Suppressor macrophage treated with lipopolysaccharide for 1 hour (primary cell): ENCODE measurements around the gene NCOA5.
"Not testable (repeated sequence)": the region's sequence is repeated elsewhere in the genome, so short reads cannot be mapped to it uniquely, and the experiment has no call there.

Experiments
- DNase-seq, 3 donors: peaks; one replicate each; pipeline ENCODE4 v3.0.0-alpha.2; 2020 to 2022

The NCOA5 gene

GRCh38 chr20:46120136-46120535, 30.4 kb upstream of the NCOA5 start:
- no peak for DNase-seq

DNA sequence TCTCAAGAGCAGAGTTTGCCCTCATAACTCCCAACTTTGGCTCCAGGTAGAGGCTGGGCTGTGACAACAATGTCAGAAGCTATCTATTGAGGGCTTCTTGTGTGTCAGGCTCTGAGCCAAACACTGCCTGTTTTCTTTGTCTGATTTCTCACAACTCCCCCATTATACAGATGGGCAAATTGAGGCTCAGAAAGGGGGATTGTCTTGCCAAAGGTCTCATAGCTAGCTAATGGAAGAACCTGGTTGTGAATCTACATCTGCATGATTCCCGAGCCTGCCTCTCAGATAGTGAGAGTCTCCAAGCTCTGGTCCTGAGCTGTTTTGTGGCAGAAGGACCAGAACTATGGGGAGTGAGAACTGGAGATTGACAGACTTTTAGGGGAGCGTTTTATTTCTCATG, 29.8 kb upstream of the NCOA5 start:
- no peak for DNase-seq

GRCh38 chr20:46119028-46119546, 29.3 kb upstream of the NCOA5 start:
- DNase-seq, result peak; percentile 68 to 84 (median 73)

GRCh38 chr20:46118481-46119020, 28.8 kb upstream of the NCOA5 start:
- DNase-seq, result peak in 2 of 3 donors; percentile 56 to 62

DNA sequence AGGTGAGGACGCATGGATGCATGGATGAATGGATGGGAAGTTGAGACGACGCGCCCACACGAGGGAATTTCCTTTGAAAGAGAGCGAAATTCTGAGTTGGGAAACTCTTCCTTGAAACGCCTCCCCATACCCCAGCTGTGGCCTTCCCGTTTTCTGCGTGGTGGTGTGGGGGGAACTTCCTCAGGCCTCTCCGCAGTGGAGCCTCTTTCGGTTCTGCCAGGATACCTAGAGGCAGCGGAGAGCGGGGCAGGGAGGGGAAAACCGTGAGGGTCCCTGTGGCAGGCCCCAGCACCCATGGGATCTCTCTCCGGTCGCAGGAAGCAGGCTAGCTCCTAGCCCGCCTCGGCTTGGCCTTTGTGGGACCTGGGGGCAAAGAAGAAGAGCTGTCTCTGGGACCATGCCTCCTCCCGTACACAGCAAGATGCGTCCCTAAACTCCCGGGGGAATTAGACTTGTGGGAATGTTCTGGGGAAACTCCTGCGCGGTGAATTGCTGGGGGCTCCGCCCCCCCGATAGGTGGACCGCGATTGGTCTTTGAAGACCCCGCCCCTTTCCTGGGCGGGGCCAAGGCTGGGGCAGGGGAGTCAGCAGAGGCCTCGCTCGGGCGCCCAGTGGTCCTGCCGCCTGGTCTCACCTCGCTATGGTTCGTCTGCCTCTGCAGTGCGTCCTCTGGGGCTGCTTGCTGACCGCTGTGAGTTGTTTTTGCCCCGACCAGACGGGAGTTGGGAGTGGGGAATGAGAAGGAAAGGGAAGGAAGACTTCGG, 28.1 kb upstream of the NCOA5 start, which contains the start of gene CD40:
Gene CD40, plus strand, starts transcription at position 611 of the 764 bp plus-strand sequence. Its CDS starts 30 bp downstream, at position 641.
- peak; percentile 95 to 99 (median 97) for DNase-seq

DNA sequence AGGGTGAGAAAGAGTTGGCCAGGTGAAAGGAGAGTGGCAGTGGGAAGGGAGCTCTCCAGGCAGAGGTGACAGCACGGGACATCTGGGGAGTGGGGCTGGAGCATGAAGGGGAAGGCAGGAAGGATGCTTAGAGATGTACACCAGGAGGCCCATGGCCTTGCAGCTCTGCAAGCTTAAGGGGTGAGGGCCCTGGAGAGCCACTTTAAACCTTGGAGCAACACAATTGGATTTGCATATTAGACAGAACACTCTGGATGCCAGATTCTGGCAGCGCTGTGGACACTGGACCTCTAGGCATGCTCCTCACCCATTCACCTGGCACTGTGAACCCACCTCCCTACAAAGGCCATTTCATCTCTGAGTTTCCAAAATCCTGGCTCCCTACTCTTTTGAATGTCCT, 24.7 kb upstream of the NCOA5 start:
- no peak for DNase-seq

GRCh38 chr20:46113113-46113470, 23.3 kb upstream of the NCOA5 start:
- DNase-seq, result no peak

DNA sequence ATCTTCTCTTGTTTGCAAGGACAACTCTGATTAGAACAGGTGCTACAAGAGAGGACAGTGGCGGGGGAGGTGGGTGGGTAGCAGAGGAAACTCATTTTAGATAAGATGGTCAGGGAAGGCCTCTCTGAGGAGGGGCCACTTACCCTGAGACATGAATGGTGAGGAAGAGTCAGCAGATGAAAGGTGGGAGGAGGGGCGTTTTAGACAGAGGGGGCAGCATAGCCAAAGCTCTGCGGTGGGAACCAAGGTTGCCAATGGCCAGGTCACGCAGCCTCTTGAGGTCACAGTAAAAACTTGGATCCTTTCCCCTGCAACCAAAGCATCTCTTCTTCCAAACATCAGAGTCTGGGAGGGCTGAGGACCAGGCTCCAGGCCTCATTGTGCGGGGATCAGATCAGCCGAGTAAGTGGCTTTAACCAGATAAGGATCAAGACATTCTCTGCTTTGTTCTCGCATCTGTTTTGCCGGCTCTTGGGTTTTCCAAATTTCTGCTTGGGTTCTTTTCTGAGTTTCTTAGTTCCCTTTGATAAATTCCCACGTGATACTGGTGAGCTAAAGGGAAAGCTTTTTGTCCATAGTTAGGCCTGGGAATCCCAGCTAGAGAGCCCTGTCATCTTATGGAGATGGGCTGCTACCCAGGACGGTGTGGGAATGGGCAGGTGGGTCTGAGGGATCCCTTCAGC, 22.8 kb upstream of the NCOA5 start:
- peak; percentile 48 to 69 (median 51) for DNase-seq

DNA sequence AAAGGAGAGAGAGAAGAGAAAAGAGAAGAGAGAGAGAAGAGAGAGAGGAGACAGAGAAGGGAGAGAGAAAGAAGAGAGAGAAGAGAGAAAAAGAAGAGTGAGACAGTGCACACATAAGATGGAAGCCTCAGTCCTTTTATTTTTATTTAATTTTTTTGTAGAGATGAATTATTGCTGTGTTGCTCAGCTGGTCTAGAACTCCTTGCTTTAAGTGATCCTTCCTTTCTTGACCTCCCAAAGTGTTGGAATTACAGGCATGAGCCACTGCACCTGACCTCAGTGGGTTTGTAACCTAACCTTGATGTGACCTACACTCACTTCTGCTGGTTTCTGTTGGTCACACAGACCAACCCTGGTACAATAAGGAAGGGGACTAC, 22.1 kb upstream of the NCOA5 start:
- DNase-seq, result no peak

DNA sequence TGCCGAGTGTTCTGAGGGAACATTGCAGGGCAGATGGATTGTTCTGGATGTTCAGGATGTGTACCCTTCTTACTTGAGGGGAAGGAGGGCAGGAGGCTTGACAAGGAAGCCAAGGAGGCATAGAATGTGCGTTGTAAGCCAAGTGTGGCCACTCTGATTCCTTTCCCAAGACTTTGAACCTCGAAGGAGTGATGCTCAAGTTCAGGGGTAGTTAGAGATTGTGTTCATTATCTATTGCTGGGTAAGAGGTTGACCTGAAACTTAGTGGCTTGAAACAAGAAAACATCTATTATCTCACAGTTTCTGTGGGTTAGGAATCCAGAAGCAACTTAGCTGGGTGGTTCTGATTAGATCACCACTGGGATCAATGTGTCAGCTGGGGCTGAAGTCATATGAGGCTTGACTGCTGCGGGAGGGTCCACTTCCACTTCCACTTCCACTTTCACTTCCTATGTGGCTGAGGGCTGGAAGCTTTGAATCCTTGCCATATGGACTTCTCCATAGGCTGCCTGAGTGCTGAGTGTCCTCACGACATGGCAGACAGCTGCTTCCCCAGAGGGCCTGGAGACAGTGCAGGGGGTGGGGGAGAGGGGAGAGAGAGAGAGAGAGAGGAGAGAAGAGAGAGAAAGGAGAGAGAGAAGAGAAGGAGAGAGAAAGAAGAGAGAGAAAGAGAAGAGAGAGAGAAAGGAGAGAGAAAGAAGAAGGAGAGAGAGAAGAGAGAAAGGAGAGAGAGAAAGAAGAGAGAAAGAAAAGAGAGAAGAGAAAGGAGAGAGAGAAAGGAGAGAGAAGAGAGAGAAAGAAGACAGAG, 21.5 kb upstream of the NCOA5 start:
- peak; percentile 93 to 98 (median 97) for DNase-seq

DNA sequence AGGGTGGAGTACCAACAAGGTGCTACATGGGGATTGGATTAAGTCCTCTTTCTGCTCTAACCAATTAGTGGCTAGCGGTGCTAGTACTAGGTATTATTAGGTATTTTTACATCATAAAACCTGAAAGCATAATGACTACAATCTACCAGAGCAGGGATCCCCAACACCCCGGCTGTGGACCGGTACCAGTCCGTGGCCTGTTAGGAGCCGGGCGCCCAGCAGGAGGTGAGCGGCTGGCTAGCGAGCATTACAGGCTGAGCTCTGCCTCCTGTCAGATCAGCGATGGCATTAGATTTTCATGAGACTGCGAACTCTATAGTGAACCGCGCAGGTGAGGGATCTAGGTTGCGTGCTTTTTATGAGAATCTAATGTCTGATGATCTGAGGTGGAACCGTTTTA, 19.2 kb upstream of the NCOA5 start:
- no peak for DNase-seq

GRCh38 chr20:46108435-46108841, 18.7 kb upstream of the NCOA5 start:
- peak; percentile 76 to 91 (median 84) for DNase-seq

GRCh38 chr20:46107061-46107460, 17.3 kb upstream of the NCOA5 start:
- DNase-seq, result no peak

GRCh38 chr20:46104262-46104661, 14.5 kb upstream of the NCOA5 start:
- no peak for DNase-seq

DNA sequence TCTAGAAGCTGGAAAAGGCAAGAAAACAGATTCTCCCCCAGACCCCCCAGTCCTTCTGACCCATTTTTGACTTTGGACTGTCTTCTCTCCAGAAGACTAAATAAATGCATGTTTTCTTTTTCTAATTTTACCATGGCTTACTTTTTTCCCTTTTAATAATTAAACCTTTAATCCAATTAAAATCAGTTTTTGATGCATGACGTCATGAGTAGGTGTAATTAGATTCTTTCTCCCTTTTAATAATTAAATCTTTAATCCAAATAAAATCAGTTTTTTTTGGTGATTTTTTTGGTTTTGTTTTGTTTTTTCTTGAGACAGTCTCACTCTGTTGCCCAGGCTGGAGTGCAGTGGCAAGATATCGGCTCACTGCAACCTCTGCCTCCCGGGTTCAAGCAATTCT, 13.2 kb upstream of the NCOA5 start:
- DNase-seq, result no peak

DNA sequence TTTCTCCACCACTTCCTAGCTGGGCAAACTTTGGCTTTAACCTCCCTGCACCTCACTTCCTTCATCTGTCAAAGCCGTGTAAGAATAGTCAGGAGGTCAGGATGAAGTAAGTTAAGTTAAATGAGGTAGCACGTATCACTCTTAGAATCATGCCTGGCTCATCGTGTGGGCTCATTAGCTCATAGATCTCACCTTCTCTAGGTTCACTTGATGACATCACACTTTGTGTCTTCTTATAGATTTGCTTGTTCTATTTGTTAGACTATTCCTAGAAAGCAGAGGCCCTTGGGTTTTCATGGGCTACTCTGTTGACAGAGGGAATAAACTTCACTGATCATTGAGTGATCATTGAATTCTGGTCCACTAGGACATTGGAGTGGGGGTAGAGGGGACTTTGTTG, 12.2 kb upstream of the NCOA5 start:
- no peak for DNase-seq

GRCh38 chr20:46100988-46101387, 11.2 kb upstream of the NCOA5 start:
- DNase-seq, result no peak

DNA sequence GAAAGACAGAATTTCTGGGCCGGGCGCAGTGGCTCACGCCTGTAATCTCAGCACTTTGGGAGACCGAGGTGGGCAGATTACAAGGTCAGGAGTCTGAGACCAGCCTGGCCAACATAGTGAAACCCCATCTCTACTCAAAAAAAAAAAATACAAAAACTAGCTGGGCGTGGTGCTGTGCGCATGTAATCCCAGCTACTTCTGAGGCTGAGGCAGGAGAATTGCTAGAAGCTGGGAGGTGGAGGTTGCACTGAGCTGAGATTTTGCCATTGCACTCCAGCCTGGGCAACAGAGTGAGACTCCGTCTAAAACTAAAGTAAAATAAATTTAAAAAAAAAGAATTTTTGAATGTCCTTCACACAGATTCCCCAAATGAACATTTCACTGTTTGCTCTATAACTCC, 10.7 kb upstream of the NCOA5 start:
- not testable (repeated sequence) for DNase-seq

- peak; percentile 60 to 78 (median 67) for DNase-seq
Measured at GRCh38 chr20:46099491-46100287, 9.9 kb upstream of the NCOA5 start.

- no peak for DNase-seq
Measured at GRCh38 chr20:46093531-46093930, 3.8 kb upstream of the NCOA5 start.

DNA sequence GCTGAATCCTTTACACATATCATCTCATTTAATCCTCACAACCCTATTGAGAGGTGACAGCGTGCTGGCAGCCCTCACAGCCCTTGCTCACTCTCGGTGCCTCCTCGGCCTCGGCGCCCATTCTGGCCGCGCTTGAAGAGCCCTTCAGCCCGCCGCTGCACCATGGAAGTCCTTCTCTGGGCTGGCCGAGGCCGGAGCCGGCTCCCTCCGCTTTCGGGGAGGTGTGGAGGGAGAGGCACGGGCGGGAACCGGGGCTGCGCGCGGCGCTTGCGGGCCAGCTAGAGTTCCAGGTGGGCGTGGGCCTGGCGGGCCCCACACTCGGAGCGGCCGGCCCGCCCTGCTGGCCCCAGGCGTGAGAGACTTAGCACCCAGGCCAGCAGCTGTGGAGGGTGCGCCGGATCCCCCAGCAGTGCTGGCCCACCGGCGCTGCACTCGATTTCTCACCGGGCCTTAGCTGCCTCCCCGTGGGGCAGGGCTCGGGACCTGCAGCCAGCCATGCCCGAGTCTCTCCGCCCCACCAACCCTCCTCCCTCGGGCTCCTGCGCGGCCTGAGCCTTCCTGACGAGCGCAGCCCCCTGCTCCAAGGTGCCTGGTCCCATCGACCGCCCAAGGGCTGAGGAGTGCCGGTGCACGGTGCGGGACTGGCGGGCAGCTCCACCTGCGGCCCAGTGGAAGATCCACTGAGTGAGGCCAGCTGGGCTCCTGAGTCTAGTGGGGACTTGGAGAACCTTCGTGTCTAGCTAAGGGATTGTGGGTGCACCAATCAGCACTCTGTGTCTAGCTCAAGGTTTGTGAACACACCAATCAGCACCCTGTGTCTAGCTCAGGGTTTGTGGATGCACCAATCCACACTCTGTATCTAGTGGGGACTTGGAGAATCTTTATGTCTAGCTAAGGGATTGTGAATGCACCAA, 2.1 kb upstream of the NCOA5 start:
- DNase-seq, result not testable (repeated sequence)
